GM12878 (cell line): Measurements from ENCODE around the gene SPNS1. TPM values are rescaled to one million over a fixed set of nuclear protein-coding genes. Genes with fewer than 3 reads are reported as not detected.

Source experiments
- GATAD2B ChIP-seq: fragments of 450-650 bp; conservative IDR thresholded peaks from 2 replicates; pipeline ENCODE4 v1.6.1; 2017; ENCODE audit warnings: low read depth, mild to moderate bottlenecking, moderate library complexity
- NBN ChIP-seq: fragments of 450-650 bp; IDR thresholded peaks from 2 replicates; pipeline ENCODE4 v1.6.1; 2016
- NFXL1 ChIP-seq: fragments of 450-650 bp; IDR thresholded peaks from 2 replicates; pipeline ENCODE4 v1.6.1; 2017; ENCODE audit warnings: antibody characterized with exemption, mild to moderate bottlenecking, borderline replicate concordance
- NFYB ChIP-seq: IDR thresholded peaks from 2 replicates; pipeline ENCODE4 v1.6.1; 2011; ENCODE audit warnings: low read depth, mild to moderate bottlenecking, low read length, improper control_type of control experiment, moderate library complexity; ENCODE audit not compliant: insufficient read depth
- NR2C2 ChIP-seq: IDR thresholded peaks from 2 replicates; pipeline ENCODE4 v1.6.1; 2011; ENCODE audit warnings: borderline replicate concordance, low read depth; ENCODE audit not compliant: control insufficient read depth, insufficient read length
- PAX5 ChIP-seq: IDR thresholded peaks from 2 replicates; pipeline ENCODE4 v1.6.1; 2011; ENCODE audit warnings: low read depth, low read length, borderline replicate concordance
- POU2F2 ChIP-seq: IDR thresholded peaks from 3 replicates; pipeline ENCODE4 v1.6.1; 2011; ENCODE audit warnings: low read depth, mild to moderate bottlenecking, low read length, borderline replicate concordance
- TCF7 ChIP-seq: IDR thresholded peaks from 2 replicates; pipeline ENCODE4 v1.6.1; 2014; ENCODE audit warnings: antibody characterized with exemption, borderline replicate concordance
- WRNIP1 ChIP-seq: IDR thresholded peaks from 2 replicates; pipeline ENCODE4 v1.6.1; 2011; ENCODE audit warnings: low read depth, low read length, improper control_type of control experiment, borderline replicate concordance
- ZNF622 ChIP-seq: fragments of 450-650 bp; IDR thresholded peaks from 2 replicates; pipeline ENCODE4 v1.6.1; 2017; ENCODE audit warnings: mild to moderate bottlenecking, inconsistent platforms
- polyA plus RNA-seq, 11 experiments: library from polyadenylated mRNA; depleted of rRNA in 4 of 11; unstranded in 6 of 11; stranded (reverse) in 5 of 11; fragments of >200 nt; fragmentation: Nextera tagmentation in 4 of 11; fragmentation: Illumina TruSeq in 1 of 11; extraction: Ambion mirVana in 4 of 11; extraction: Trizol in 1 of 11; gene quantifications; 1 replicate in 1 of 11; 2 replicates in 10 of 11; pipeline versions ENCODE4 v1.2.1 to v1.2.3, GENCODE V29; 2011 to 2016; ENCODE audit warnings: inconsistent platforms in 2 of 11, missing spikeins in 2 of 11, low read depth in 1 of 11
- total RNA-seq, 4 experiments: library from RNA; depleted of rRNA in 3 of 4; stranded (reverse); fragments of >200 nt in 3 of 4; fragmentation: Illumina TruSeq in 1 of 4; extraction: Trizol in 1 of 4; gene quantifications; 2 replicates each; pipeline versions ENCODE4 v1.2.1 to v1.2.3, GENCODE V29; 2013 to 2021
- TF ChIP-seq, protein P1 (sequence below): fragments of 450-650 bp; IDR thresholded peaks from 2 replicates; pipeline ENCODE4 v1.6.1; 2018; ENCODE audit warnings: mild to moderate bottlenecking, low read depth, moderate library complexity; ENCODE audit not compliant: partially characterized antibody
- TF ChIP-seq, protein P2 (sequence below): fragments of 450-650 bp; IDR thresholded peaks from 2 replicates; pipeline ENCODE4 v1.6.1; 2017; ENCODE audit warnings: borderline replicate concordance
- TF ChIP-seq, protein P3 (sequence below): fragments of 450-650 bp; IDR thresholded peaks from 2 replicates; pipeline ENCODE4 v1.6.1; 2018; ENCODE audit warnings: borderline replicate concordance, mild to moderate bottlenecking; ENCODE audit not compliant: partially characterized antibody
- TF ChIP-seq, protein P4 (sequence below): fragments of 450-650 bp; formaldehyde crosslinking; IDR thresholded peaks from 2 replicates; pipeline ENCODE4 v1.5.0; 2022; ENCODE audit warnings: mild to moderate bottlenecking, missing genetic modification characterization
- TF ChIP-seq, protein P5 (sequence below): IDR thresholded peaks from 2 replicates; pipeline ENCODE4 v1.6.1; 2012; ENCODE audit warnings: mild to moderate bottlenecking, low read depth, low read length

SPNS1 gene
- total and polyA plus RNA-seq, 10 of the 15 experiments (the other 5 are each of a cell fraction or from before 2014, with no cell fraction given) = 0.16 to 37.6 (median 12.0) TPM

DNA sequence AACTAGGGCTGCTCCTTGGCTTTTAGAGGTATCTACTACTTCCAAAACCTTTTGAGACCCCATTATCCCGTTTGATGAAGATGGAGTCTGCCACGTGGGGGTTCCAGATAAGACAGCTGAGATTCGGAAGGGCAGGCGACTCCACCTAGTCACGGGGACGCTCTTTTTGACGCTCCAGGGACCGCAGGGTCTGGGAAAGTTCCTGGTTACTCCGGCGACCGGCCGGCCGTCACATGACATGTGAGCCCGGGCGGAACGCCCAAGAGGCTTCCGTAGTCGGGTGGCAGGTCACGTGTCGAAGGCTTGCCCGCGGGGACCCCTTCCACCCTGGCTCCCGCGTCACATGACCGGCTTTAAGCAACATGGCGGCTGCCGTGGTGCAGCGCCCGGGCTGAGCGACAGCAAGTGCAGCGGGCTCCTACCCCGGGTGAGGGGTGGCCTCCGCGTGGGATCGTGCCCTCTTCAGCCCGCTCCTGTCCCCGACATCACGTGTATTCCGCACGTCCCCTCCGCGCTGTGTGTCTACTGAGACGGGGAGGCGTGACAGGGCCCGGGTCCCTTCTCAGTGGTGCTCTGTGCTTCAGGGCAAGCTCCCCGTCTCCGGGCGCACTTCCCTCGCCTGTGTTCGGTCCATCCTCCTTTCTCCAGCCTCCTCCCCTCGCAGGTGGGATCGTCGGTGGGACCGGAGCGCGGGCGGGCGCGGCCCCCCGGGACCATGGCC is at the start of gene SPNS1 (continued):
- TF ChIP-seq NFXL1 (no peak), TCF7 (no peak), WRNIP1 (no peak), PAX5 (peak; percentile 98), NBN (peak; percentile 85), POU2F2 (peak; percentile 79; the same call in 1 of the 3 replicates), NFYB (peak; percentile 37; the same call in 1 of the 2 replicates), NR2C2 (no peak), GATAD2B (0 out of 2 replicates have a peak, but pooled peaks have one; percentile 61), ZNF622 (no peak)
- TF ChIP-seq, protein P1, sequence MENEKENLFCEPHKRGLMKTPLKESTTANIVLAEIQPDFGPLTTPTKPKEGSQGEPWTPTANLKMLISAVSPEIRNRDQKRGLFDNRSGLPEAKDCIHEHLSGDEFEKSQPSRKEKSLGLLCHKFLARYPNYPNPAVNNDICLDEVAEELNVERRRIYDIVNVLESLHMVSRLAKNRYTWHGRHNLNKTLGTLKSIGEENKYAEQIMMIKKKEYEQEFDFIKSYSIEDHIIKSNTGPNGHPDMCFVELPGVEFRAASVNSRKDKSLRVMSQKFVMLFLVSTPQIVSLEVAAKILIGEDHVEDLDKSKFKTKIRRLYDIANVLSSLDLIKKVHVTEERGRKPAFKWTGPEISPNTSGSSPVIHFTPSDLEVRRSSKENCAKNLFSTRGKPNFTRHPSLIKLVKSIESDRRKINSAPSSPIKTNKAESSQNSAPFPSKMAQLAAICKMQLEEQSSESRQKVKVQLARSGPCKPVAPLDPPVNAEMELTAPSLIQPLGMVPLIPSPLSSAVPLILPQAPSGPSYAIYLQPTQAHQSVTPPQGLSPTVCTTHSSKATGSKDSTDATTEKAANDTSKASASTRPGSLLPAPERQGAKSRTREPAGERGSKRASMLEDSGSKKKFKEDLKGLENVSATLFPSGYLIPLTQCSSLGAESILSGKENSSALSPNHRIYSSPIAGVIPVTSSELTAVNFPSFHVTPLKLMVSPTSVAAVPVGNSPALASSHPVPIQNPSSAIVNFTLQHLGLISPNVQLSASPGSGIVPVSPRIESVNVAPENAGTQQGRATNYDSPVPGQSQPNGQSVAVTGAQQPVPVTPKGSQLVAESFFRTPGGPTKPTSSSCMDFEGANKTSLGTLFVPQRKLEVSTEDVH = no peak
- TF ChIP-seq, protein P2, sequence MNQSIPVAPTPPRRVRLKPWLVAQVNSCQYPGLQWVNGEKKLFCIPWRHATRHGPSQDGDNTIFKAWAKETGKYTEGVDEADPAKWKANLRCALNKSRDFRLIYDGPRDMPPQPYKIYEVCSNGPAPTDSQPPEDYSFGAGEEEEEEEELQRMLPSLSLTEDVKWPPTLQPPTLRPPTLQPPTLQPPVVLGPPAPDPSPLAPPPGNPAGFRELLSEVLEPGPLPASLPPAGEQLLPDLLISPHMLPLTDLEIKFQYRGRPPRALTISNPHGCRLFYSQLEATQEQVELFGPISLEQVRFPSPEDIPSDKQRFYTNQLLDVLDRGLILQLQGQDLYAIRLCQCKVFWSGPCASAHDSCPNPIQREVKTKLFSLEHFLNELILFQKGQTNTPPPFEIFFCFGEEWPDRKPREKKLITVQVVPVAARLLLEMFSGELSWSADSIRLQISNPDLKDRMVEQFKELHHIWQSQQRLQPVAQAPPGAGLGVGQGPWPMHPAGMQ = no peak
- TF ChIP-seq, protein P3, sequence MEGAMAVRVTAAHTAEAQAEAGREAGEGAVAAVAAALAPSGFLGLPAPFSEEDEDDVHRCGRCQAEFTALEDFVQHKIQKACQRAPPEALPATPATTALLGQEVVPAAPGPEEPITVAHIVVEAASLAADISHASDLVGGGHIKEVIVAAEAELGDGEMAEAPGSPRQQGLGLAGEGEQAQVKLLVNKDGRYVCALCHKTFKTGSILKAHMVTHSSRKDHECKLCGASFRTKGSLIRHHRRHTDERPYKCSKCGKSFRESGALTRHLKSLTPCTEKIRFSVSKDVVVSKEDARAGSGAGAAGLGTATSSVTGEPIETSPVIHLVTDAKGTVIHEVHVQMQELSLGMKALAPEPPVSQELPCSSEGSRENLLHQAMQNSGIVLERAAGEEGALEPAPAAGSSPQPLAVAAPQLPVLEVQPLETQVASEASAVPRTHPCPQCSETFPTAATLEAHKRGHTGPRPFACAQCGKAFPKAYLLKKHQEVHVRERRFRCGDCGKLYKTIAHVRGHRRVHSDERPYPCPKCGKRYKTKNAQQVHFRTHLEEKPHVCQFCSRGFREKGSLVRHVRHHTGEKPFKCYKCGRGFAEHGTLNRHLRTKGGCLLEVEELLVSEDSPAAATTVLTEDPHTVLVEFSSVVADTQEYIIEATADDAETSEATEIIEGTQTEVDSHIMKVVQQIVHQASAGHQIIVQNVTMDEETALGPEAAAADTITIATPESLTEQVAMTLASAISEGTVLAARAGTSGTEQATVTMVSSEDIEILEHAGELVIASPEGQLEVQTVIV = peak; percentile 68
- TF ChIP-seq, protein P4, sequence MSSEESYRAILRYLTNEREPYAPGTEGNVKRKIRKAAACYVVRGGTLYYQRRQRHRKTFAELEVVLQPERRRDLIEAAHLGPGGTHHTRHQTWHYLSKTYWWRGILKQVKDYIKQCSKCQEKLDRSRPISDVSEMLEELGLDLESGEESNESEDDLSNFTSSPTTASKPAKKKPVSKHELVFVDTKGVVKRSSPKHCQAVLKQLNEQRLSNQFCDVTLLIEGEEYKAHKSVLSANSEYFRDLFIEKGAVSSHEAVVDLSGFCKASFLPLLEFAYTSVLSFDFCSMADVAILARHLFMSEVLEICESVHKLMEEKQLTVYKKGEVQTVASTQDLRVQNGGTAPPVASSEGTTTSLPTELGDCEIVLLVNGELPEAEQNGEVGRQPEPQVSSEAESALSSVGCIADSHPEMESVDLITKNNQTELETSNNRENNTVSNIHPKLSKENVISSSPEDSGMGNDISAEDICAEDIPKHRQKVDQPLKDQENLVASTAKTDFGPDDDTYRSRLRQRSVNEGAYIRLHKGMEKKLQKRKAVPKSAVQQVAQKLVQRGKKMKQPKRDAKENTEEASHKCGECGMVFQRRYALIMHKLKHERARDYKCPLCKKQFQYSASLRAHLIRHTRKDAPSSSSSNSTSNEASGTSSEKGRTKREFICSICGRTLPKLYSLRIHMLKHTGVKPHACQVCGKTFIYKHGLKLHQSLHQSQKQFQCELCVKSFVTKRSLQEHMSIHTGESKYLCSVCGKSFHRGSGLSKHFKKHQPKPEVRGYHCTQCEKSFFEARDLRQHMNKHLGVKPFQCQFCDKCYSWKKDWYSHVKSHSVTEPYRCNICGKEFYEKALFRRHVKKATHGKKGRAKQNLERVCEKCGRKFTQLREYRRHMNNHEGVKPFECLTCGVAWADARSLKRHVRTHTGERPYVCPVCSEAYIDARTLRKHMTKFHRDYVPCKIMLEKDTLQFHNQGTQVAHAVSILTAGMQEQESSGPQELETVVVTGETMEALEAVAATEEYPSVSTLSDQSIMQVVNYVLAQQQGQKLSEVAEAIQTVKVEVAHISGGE (CRISPR knock-in tag) = no peak
- TF ChIP-seq, protein P5, sequence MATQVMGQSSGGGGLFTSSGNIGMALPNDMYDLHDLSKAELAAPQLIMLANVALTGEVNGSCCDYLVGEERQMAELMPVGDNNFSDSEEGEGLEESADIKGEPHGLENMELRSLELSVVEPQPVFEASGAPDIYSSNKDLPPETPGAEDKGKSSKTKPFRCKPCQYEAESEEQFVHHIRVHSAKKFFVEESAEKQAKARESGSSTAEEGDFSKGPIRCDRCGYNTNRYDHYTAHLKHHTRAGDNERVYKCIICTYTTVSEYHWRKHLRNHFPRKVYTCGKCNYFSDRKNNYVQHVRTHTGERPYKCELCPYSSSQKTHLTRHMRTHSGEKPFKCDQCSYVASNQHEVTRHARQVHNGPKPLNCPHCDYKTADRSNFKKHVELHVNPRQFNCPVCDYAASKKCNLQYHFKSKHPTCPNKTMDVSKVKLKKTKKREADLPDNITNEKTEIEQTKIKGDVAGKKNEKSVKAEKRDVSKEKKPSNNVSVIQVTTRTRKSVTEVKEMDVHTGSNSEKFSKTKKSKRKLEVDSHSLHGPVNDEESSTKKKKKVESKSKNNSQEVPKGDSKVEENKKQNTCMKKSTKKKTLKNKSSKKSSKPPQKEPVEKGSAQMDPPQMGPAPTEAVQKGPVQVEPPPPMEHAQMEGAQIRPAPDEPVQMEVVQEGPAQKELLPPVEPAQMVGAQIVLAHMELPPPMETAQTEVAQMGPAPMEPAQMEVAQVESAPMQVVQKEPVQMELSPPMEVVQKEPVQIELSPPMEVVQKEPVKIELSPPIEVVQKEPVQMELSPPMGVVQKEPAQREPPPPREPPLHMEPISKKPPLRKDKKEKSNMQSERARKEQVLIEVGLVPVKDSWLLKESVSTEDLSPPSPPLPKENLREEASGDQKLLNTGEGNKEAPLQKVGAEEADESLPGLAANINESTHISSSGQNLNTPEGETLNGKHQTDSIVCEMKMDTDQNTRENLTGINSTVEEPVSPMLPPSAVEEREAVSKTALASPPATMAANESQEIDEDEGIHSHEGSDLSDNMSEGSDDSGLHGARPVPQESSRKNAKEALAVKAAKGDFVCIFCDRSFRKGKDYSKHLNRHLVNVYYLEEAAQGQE = peak; percentile 55; the same call in 1 of the 2 replicates
